ENCODE measurements around the gene RAP2A.

Gene RAP2A

DNA sequence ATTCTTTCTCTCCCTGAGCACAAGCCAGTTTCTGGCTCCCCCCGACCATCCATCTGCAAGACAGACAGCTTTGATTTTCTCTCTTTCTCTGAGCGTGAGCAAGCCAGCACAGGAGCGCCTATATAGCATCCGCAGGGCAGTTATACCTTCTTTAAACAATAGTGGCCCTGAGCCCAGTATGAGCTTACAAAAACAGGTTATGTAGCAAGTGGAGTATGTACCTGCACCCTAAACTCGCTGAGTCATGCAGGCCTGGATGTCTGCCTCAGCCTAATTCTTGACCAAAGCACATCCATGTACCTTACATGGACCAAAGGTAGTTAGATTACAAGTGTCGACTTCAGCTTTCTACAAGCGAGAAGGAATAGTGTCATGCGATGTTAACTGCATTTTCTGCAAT, 61.7 kb downstream of the RAP2A start:
- DNase-seq (ENCODE audit: low spot score), result no peak

- no peak for DNase-seq (ENCODE audit: low spot score)
These were observed 62.5 kb downstream of the RAP2A start for GRCh38 chr13:97496511-97496910.

GRCh38 chr13:97497400-97497799, 63.4 kb downstream of the RAP2A start:
- DNase-seq (ENCODE audit: low spot score), result no peak

- DNase-seq (ENCODE audit: low spot score), result no peak
These were observed 64.5 kb downstream of the RAP2A start for GRCh38 chr13:97498419-97498818.

DNA sequence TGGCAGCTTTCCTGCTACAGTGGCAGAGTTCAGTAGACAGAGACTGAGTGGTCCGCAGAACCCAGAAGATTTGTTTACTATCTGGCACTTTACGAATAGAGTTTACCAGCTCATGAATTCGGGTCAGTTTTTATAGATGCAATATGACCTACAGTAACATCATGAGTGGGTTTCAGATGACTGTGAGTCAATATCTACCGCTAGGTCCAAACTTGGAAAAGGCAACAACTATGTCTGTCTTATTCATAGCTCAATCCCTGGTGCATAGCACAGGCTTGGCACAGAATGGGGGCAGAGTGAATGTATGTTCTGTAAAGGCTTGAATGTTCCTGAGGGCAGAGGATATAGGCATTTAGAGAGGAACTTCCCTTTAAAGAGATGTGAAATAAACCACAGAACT, 65.2 kb downstream of the RAP2A start:
- no peak for DNase-seq (ENCODE audit: low spot score)

DNA sequence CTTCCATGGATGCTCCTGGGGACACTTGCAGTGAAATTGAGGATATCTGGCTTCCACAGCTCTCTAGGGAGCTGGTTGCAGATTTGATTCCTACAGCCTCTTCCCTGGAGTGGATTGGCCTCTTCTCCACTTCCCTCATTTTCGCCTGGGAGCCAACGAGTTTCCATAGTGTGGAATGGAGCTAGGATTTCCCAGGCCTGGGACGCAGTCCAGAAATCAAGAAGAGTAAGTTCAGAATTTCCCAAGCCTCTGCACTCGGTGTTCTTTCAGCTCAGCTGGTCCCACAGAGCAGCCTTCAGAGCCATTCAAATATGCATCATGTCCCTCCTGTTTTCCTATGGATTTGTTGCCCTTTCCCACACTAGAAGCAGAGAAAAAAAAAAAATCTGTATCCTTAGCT, 68.2 kb downstream of the RAP2A start:
- DNase-seq (ENCODE audit: low spot score), result no peak

DNA sequence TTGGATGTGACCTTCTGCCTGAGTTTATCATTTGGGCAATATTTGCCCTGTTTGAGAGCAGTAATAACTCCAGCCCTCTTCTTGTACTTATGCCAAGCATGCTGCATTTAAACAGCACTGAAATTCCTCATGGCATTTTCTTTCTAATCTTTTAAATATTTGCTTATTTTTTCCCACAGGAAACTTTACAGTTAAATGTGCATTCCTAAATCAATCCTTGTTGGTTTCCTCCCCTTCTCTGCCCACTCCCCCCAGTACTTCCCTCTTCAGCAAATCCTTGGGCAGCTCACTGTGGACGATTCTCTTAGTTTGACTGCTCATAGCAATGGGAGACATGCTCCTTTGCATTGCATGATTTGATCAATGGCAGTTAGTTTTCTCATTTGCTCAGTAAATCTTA, 68.7 kb downstream of the RAP2A start:
- no peak for DNase-seq (ENCODE audit: low spot score)

GRCh38 chr13:97505017-97505416, 71.0 kb downstream of the RAP2A start:
- DNase-seq (ENCODE audit: low spot score), result no peak

GRCh38 chr13:97506511-97506910, 72.5 kb downstream of the RAP2A start:
- no peak for DNase-seq (ENCODE audit: low spot score)

DNA sequence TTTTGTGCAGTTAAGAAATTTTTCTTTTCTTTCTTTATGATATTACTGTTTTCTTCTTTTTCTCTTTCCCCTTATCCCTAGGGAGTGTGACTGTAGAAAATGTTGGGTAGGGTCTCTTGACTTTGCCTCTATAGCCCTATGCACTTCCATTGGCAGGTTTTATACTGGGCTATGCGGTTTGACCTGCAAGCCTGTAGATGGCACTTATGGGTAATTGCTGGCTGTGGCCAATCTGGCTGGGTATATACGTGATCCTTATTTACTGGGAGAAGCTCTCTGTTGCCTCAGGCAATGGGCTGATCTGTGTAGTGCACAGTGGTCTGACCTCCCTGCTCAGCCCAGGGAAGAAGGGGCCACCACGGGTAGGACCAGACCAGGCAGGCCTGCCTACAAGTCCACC, 78.8 kb downstream of the RAP2A start:
- no peak for DNase-seq (ENCODE audit: low spot score)

- no peak for DNase-seq (ENCODE audit: low spot score)
These were observed 81.7 kb downstream of the RAP2A start for GRCh38 chr13:97515643-97516042.

DNA sequence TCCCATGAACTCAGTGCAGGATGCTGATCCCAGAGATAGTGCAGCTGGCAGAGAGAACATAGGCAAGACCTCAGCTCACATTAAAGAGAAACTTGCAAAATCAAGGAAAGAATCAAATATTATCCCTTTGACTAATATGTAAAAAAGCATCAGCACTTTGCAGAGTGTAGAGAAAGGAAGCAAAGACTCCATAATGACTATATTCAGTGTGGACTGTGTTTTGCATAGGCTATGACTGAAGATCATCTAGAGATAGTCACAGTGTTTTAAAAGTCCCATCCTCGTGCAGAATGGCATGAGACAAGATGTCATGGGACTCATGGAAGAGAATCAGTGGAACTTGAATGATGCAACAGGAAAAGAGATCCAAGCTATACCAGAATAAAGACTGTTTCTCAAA, 84.0 kb downstream of the RAP2A start:
- no peak for DNase-seq (ENCODE audit: low spot score)

Measured in CD4-positive, alpha-beta T cell treated with Interleukin-15 for 4 hours (primary cell).